Colonic mucosa (tissue), 4 donors: ENCODE results near the gene MAP3K21. TPM values are rescaled to one million over a fixed set of nuclear protein-coding genes. Genes with fewer than 3 reads are reported as not detected.

ENCODE experiments used
- DNase-seq: peaks from one replicate; pipeline ENCODE4 v3.0.0-alpha.2; 2020
- H3K27ac ChIP-seq: fragments of 200-600 bp; one replicate; pipeline ENCODE4 v1.8.0; 2021
- H3K27me3 ChIP-seq: fragments of 200-600 bp; one replicate; pipeline ENCODE4 v1.8.0; 2021
- H3K36me3 ChIP-seq: fragments of 200-600 bp; one replicate; pipeline ENCODE4 v1.8.0; 2021
- H3K4me1 ChIP-seq: fragments of 200-600 bp; one replicate; pipeline ENCODE4 v1.8.0; 2021; ENCODE audit warnings: mild to moderate bottlenecking
- H3K4me3 ChIP-seq: fragments of 200-600 bp; one replicate; pipeline ENCODE4 v1.8.0; 2021
- H3K9ac ChIP-seq, 2 donors: one replicate each; pipeline ENCODE4 v1.7.0; 2013; ENCODE audit warnings: control low read depth in 2 of 2, low read depth in 2 of 2, low read length in 2 of 2
- H3K9me3 ChIP-seq: fragments of 200-600 bp; one replicate; pipeline ENCODE4 v1.8.0; 2021
- intact Hi-C: fragments of 100-400 bp; cut with DNase I; formaldehyde crosslinking; loops from one replicate; pipeline ENCODE4 v1.14.1; 2022
- total RNA-seq, 2 donors: library from RNA; stranded (reverse); fragmentation: NEBNext Ultra II Directional in 1 of 2; extraction: Animal tissue kit (Norgen Biotek cat#: 25700) in 1 of 2; gene quantifications; one replicate each; pipeline ENCODE4 v1.2.1, GENCODE V29; 2021
- TF ChIP-seq, protein P1 (sequence below): fragments of 200-600 bp; IDR thresholded peaks from one replicate; pipeline ENCODE4 v1.8.0; 2022; ENCODE audit warnings: antibody characterized with exemption, mild to moderate bottlenecking
- donor health status: healthy.
- donor health status: DM: no; HTN: no; CAD: no.
- donor health status: DM: no; HTN: no; CAD: no.

MAP3K21 gene
- total RNA-seq, 2 donors from 2014 or later: 16.4 to 20.5 TPM

DNA sequence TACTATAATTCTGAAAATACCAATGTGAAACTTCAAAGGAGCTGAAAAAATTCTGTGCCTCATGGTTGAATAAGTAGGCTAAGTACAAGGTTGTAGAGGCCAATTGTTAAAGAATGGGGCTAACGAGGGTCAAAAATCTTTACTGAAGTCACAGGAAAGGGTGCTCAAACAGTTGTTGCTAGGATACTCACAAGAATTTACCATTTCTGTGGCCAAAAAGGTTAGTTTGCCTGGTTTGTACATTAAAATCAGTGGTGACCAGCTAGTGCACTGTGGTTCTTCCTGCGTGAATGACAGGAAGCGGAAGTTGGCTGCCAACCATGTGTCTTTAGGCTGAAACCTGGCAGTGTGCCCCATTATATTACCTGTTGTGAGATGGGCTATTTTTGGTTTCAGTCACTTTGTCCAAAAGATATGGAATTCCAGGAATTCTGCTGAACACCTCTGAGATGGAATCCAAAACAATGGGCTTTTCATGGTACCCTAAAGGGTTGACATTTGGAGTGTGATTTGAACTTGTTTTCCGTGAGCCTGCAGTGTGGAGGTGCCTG, 13.5 kb downstream of the MAP3K21 start:
- H3K36me3 ChIP-seq: no peaks in the 10 kb centered on the region
- TF ChIP-seq, protein P1, sequence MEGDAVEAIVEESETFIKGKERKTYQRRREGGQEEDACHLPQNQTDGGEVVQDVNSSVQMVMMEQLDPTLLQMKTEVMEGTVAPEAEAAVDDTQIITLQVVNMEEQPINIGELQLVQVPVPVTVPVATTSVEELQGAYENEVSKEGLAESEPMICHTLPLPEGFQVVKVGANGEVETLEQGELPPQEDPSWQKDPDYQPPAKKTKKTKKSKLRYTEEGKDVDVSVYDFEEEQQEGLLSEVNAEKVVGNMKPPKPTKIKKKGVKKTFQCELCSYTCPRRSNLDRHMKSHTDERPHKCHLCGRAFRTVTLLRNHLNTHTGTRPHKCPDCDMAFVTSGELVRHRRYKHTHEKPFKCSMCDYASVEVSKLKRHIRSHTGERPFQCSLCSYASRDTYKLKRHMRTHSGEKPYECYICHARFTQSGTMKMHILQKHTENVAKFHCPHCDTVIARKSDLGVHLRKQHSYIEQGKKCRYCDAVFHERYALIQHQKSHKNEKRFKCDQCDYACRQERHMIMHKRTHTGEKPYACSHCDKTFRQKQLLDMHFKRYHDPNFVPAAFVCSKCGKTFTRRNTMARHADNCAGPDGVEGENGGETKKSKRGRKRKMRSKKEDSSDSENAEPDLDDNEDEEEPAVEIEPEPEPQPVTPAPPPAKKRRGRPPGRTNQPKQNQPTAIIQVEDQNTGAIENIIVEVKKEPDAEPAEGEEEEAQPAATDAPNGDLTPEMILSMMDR: no peak
- H3K9ac ChIP-seq: no peak overlapping the region
- no peak overlapping the region for H3K4me3 ChIP-seq
- intact Hi-C loops: no loop called here
- H3K9me3 ChIP-seq: no peaks in the 10 kb centered on the region
- no peak overlapping the region for H3K27ac ChIP-seq
- DNase-seq: no peak
- H3K4me1 ChIP-seq: no peaks in the 10 kb centered on the region
- no peaks in the 10 kb centered on the region for H3K27me3 ChIP-seq

DNA sequence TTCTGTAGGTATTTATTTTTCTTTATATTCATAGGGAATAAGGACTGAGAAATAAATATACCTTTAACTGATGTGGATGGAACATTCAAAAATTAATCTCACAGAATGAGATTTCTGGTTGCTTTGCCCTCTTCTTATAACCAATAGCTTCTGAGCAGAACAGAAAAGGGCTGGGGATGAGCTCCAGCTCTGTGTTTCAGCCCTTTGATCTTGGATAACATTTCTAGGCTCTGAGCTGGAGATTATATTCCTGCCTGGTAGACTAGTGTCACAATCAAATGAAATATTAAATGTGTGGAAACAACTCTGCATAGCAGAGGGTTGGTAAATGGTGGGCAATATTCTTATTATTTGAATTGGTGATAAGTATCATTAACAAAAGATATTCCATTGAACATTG, 14.6 kb downstream of the MAP3K21 start:
- Histone ChIP-seq H3K36me3 (no peaks in the 10 kb centered on the region), H3K4me1 (no peaks in the 10 kb centered on the region), H3K27ac (no peak overlapping the region), H3K27me3 (no peaks in the 10 kb centered on the region), H3K9ac (no peak overlapping the region), H3K4me3 (no peak overlapping the region), H3K9me3 (no peaks in the 10 kb centered on the region)
- intact Hi-C loops: no loop called here
- TF ChIP-seq, protein P1: no peak
- DNase-seq: no peak

DNA sequence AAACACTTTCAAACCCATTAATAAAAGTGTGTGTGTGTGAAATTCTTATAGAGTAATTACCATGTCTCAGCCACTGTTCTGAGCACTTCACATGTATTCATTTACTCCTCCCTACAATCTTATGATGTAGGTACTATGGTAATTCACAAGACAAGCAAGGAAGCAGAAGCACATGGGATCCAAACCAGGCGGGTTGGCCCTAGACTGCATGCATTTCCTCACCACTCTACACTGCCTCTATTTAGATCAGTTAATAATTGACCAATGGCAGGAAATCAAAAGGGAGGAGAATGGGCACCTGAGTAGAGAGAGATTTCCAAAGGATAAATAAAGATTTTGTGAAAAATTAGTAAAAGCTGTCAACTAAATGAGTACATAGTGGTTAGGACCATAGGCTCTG, 15.7 kb downstream of the MAP3K21 start:
- H3K4me1 ChIP-seq: no peaks in the 10 kb centered on the region
- TF ChIP-seq, protein P1: no peak
- DNase-seq: peak; percentile 47
- intact Hi-C loops: no loop called here
- no peak overlapping the region for H3K4me3 ChIP-seq
- no peaks in the 10 kb centered on the region for H3K27me3 ChIP-seq
- no peaks in the 10 kb centered on the region for H3K9me3 ChIP-seq
- no peaks in the 10 kb centered on the region for H3K36me3 ChIP-seq
- no peak overlapping the region for H3K9ac ChIP-seq
- no peak overlapping the region for H3K27ac ChIP-seq

DNA sequence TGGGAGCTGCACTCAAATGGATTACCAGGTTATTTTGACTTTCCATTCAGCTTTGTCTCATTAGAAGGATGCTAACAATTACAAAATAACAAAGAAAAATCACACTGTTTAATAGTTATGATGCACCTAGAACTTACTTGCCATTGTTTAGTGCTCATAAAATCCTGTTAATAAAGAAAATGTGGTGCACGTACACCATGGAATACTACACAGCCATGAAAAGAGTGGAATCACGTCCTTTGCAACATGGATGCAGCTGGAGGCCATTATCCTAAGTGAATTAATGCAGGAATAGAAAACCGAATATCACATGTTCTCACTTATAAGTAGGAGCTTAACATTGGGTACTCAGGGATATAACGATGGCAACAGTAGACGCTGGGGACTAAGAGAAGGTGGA, 19.8 kb downstream of the MAP3K21 start:
- Histone ChIP-seq H3K4me1 (no peaks in the 10 kb centered on the region), H3K9ac (no peak overlapping the region), H3K27me3 (no peaks in the 10 kb centered on the region), H3K27ac (no peak overlapping the region), H3K4me3 (no peak overlapping the region), H3K9me3 (no peaks in the 10 kb centered on the region), H3K36me3 (no peaks in the 10 kb centered on the region)
- intact Hi-C loops: no loop called here
- DNase-seq: no peak
- TF ChIP-seq, protein P1: no peak

DNA sequence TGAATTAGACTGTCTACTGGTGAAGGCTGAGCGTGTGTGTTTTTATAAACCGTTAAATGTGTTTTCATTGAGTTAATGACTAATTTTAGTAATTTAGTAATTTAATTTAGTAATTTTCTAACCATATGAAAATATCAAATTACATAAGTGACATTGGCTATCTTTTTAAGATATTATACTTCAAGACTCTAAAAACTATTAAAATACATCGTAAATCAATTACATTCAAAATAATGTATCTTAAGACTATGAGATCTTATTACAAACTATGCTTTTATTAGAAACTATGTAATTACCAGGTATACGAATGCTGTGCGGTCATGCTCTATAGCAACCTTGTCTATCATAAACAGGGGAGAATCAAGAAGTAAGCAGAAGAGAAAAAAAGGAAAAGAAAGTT, 21.6 kb downstream of the MAP3K21 start:
- no peaks in the 10 kb centered on the region for H3K36me3 ChIP-seq
- no peaks in the 10 kb centered on the region for H3K27me3 ChIP-seq
- no peak overlapping the region for H3K27ac ChIP-seq
- no peak overlapping the region for H3K9ac ChIP-seq
- no peaks in the 10 kb centered on the region for H3K4me1 ChIP-seq
- H3K4me3 ChIP-seq: no peak overlapping the region
- intact Hi-C loops: no loop called here
- no peaks in the 10 kb centered on the region for H3K9me3 ChIP-seq
- no peak for DNase-seq
- TF ChIP-seq, protein P1: no peak
